ENCODE measurements around the gene ARHGAP26. TPM values are rescaled to one million over a fixed set of nuclear protein-coding genes. Genes with fewer than 3 reads are reported as not detected.

Gene ARHGAP26
- total and polyA plus RNA-seq, 5 donors from 2014 or later: 2.8 to 40.5 (median 5.4) TPM

DNA sequence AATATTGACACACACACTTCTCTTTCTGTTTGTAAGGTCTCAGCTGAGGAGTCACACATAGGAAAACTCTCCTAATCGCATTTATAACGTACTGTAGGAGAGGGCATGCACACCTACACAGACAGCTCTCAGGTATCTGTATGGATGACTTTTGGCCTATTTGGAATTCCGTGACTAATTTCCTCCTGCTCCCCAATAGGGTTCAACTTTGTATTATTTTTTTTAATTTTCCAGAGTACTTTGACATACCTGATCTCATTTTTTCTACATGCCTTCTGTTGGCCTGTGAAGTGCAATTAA lies 195.9 kb downstream of the ARHGAP26 start:
- Histone ChIP-seq H3K27ac (ENCODE audit: insufficient read depth, low read length, poor library complexity, severe bottlenecking) (no peak overlapping the region), H3K4me3 (ENCODE audit: low read depth, low read length) (no peak overlapping the region), H3K27me3 (ENCODE audit: control insufficient read depth, insufficient read depth, low read length) (no peaks in the 10 kb centered on the region), H3K4me1 (ENCODE audit: control insufficient read depth, insufficient read depth, low read length, poor library complexity, severe bottlenecking) (no peaks in the 10 kb centered on the region), H3K9me3 (ENCODE audit: control insufficient read depth in 2 of 2, low read length in 2 of 2) (no peaks in the 10 kb centered on the region), H3K36me3 (ENCODE audit: control insufficient read depth, insufficient read depth, low read length) (no peaks in the 10 kb centered on the region)
- Mint-ChIP-seq H3K9me3 (peaks cover 0 to 2% (median 0%) of the 10 kb centered on the region in 7 donors), H3K4me3 (no peak overlapping the region), H3K4me1 (peaks cover 0 to 9% (median 5%) of the 10 kb centered on the region in 4 donors), H3K27me3 (no peaks in the 10 kb centered on the region), H3K27ac (no peak overlapping the region), H3K36me3 (peaks cover 6% of the 10 kb centered on the region)
- ATAC-seq (ENCODE audit: low read depth in 2 of 2) (no peak), DNase-seq (no peak)

GRCh38 chr5:142969186-142969585 lies 199.0 kb downstream of the ARHGAP26 start:
- Mint-ChIP-seq H3K27ac (no peak overlapping the region), H3K4me3 (no peak overlapping the region), H3K4me1 (peaks cover 0 to 6% (median 5%) of the 10 kb centered on the region in 4 donors), H3K36me3 (no peaks in the 10 kb centered on the region), H3K9me3 (no peaks in the 10 kb centered on the region), H3K27me3 (no peaks in the 10 kb centered on the region)
- Histone ChIP-seq H3K9me3 (ENCODE audit: control insufficient read depth in 2 of 2, low read length in 2 of 2) (no peaks in the 10 kb centered on the region), H3K36me3 (ENCODE audit: control insufficient read depth, insufficient read depth, low read length) (no peaks in the 10 kb centered on the region), H3K4me1 (ENCODE audit: control insufficient read depth, insufficient read depth, low read length, poor library complexity, severe bottlenecking) (no peaks in the 10 kb centered on the region), H3K27me3 (ENCODE audit: control insufficient read depth, insufficient read depth, low read length) (no peaks in the 10 kb centered on the region), H3K4me3 (ENCODE audit: low read depth, low read length) (no peak overlapping the region), H3K27ac (ENCODE audit: insufficient read depth, low read length, poor library complexity, severe bottlenecking) (no peak overlapping the region)
- no peak for DNase-seq
- ATAC-seq (ENCODE audit: low read depth in 2 of 2): no peak

DNA sequence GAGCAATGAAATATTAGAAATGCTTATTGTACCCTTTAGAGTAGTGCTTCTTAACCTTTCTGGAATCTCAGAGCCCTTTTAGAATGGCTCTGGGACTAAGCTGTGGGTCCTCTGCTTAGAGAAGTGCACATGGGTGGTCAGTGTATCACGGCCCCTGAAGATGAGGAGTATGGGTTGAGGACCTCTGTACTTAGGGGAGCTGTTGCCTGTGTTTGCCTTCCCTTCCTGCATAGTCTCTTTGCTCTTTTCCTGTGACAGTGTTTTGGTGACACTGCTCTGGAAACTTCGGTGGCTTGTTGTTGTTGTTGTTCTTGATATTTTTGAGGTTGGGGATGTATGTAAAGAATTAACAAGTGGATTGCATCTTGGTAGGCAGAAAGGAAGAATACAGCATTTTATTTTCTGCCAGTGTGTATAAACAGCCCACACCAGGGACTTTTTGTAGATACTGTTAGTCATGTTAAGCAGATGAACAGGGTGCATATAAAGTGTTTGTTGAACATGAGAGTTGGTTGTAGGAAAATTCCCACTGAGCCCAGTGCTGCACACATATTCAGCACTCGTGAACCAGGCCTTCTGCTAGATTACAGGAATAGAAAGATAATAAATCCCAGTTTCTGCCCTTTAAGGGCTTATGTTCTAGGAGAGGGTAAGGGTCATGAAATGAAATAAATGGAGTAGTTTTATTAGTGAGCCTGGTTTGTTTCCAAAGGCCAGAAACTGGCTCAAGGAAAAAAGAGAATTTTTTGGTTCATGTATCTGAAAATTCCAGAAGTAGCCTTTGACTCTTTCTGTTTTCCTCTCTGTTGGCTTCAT lies 199.7 kb downstream of the ARHGAP26 start:
- no peaks in the 10 kb centered on the region for H3K4me1 ChIP-seq (ENCODE audit: control insufficient read depth, insufficient read depth, low read length, poor library complexity, severe bottlenecking)
- no peak overlapping the region for H3K27ac ChIP-seq (ENCODE audit: insufficient read depth, low read length, poor library complexity, severe bottlenecking)
- DNase-seq (no peak), ATAC-seq (ENCODE audit: low read depth in 2 of 2) (no peak)
- Mint-ChIP-seq H3K4me1 (peaks cover 0 to 3% (median 1%) of the 10 kb centered on the region in 4 donors), H3K27me3 (no peaks in the 10 kb centered on the region), H3K4me3 (no peak overlapping the region), H3K36me3 (no peaks in the 10 kb centered on the region), H3K9me3 (peaks cover 0 to 1% (median 0%) of the 10 kb centered on the region in 7 donors), H3K27ac (no peak overlapping the region)
- no peaks in the 10 kb centered on the region for H3K27me3 ChIP-seq (ENCODE audit: control insufficient read depth, insufficient read depth, low read length)
- H3K36me3 ChIP-seq (ENCODE audit: control insufficient read depth, insufficient read depth, low read length): no peaks in the 10 kb centered on the region
- H3K4me3 ChIP-seq (ENCODE audit: low read depth, low read length): no peak overlapping the region
- no peaks in the 10 kb centered on the region for H3K9me3 ChIP-seq (ENCODE audit: control insufficient read depth in 2 of 2, low read length in 2 of 2)

- Histone ChIP-seq H3K27ac (ENCODE audit: insufficient read depth, low read length, poor library complexity, severe bottlenecking) (no peak overlapping the region), H3K27me3 (ENCODE audit: control insufficient read depth, insufficient read depth, low read length) (no peaks in the 10 kb centered on the region), H3K4me1 (ENCODE audit: control insufficient read depth, insufficient read depth, low read length, poor library complexity, severe bottlenecking) (no peaks in the 10 kb centered on the region), H3K9me3 (ENCODE audit: control insufficient read depth in 2 of 2, low read length in 2 of 2) (no peaks in the 10 kb centered on the region), H3K4me3 (ENCODE audit: low read depth, low read length) (no peak overlapping the region), H3K36me3 (ENCODE audit: control insufficient read depth, insufficient read depth, low read length) (no peaks in the 10 kb centered on the region)
- Mint-ChIP-seq H3K36me3 (no peaks in the 10 kb centered on the region), H3K4me1 (peaks cover 0 to 5% (median under 1%) of the 10 kb centered on the region in 4 donors), H3K27ac (peak overlapping the region in 1 of 3 donors; percentile 6), H3K27me3 (no peaks in the 10 kb centered on the region), H3K4me3 (no peak overlapping the region), H3K9me3 (peaks cover 0 to 1% (median 0%) of the 10 kb centered on the region in 7 donors)
- ATAC-seq (ENCODE audit: low read depth in 2 of 2): no peak
- no peak for DNase-seq
These were observed 200.4 kb downstream of the ARHGAP26 start for GRCh38 chr5:142970440-142971030.

- ATAC-seq (ENCODE audit: low read depth in 2 of 2) (no peak), DNase-seq (no peak)
- Histone ChIP-seq H3K27ac (ENCODE audit: insufficient read depth, low read length, poor library complexity, severe bottlenecking) (no peak overlapping the region), H3K9me3 (ENCODE audit: control insufficient read depth in 2 of 2, low read length in 2 of 2) (no peaks in the 10 kb centered on the region), H3K27me3 (ENCODE audit: control insufficient read depth, insufficient read depth, low read length) (no peaks in the 10 kb centered on the region), H3K4me3 (ENCODE audit: low read depth, low read length) (no peak overlapping the region), H3K4me1 (ENCODE audit: control insufficient read depth, insufficient read depth, low read length, poor library complexity, severe bottlenecking) (no peaks in the 10 kb centered on the region), H3K36me3 (ENCODE audit: control insufficient read depth, insufficient read depth, low read length) (no peaks in the 10 kb centered on the region)
- no peak overlapping the region for H3K4me3 Mint-ChIP-seq
- H3K36me3 Mint-ChIP-seq: no peaks in the 10 kb centered on the region
- peaks cover 0 to 9% (median under 1%) of the 10 kb centered on the region in 4 donors for H3K4me1 Mint-ChIP-seq
- no peaks in the 10 kb centered on the region for H3K27me3 Mint-ChIP-seq
- no peak overlapping the region for H3K27ac Mint-ChIP-seq
- peaks cover 0 to 1% (median 0%) of the 10 kb centered on the region in 7 donors for H3K9me3 Mint-ChIP-seq
These were observed 201.3 kb downstream of the ARHGAP26 start for GRCh38 chr5:142971303-142972013.

DNA sequence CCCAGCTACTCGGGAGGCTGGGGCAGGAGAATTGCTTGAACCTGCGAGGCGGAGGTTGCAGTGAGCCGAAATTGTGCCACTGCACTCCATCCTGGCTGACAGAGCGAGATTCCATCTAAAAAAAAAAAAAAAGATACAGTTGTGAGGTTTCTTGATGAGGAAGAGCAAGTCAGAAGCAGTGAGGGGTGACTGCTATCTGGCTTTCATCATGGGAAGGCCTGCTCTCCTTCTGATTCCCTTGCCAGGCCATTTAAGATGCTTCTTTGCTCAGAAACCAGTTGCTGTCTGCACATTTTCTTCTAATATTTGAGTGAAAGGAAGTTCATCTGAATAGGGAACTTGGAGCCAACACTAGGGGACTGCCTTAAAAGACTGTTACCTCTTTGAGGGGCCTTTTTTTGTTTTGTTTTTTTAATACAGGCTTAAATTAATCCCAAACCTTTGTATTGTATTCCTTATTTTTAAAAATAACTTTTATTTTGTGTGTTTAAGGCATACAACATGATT lies 201.9 kb downstream of the ARHGAP26 start:
- no peak overlapping the region for H3K4me3 Mint-ChIP-seq

GRCh38 chr5:142973932-142974331 lies 203.8 kb downstream of the ARHGAP26 start:
- no peak overlapping the region for H3K4me3 ChIP-seq (ENCODE audit: low read depth, low read length)
- peak overlapping the region in 1 of 3 donors; percentile 60 for H3K27ac Mint-ChIP-seq

More for the DNA sequence above, 201.9 kb downstream of the ARHGAP26 start:
- peaks cover 0 to 9% (median under 1%) of the 10 kb centered on the region in 4 donors for H3K4me1 Mint-ChIP-seq
- DNase-seq (no peak), ATAC-seq (ENCODE audit: low read depth in 2 of 2) (no peak)
- H3K27ac ChIP-seq (ENCODE audit: insufficient read depth, low read length, poor library complexity, severe bottlenecking): no peak overlapping the region
- H3K27me3 ChIP-seq (ENCODE audit: control insufficient read depth, insufficient read depth, low read length): no peaks in the 10 kb centered on the region
- H3K27me3 Mint-ChIP-seq: no peaks in the 10 kb centered on the region
- no peak overlapping the region for H3K27ac Mint-ChIP-seq
- no peak overlapping the region for H3K4me3 ChIP-seq (ENCODE audit: low read depth, low read length)
- H3K9me3 Mint-ChIP-seq: peaks cover 0 to 1% (median 0%) of the 10 kb centered on the region in 7 donors
- H3K36me3 Mint-ChIP-seq: no peaks in the 10 kb centered on the region
- no peaks in the 10 kb centered on the region for H3K36me3 ChIP-seq (ENCODE audit: control insufficient read depth, insufficient read depth, low read length)
- no peaks in the 10 kb centered on the region for H3K9me3 ChIP-seq (ENCODE audit: control insufficient read depth in 2 of 2, low read length in 2 of 2)
- H3K4me1 ChIP-seq (ENCODE audit: control insufficient read depth, insufficient read depth, low read length, poor library complexity, severe bottlenecking): no peaks in the 10 kb centered on the region

More at GRCh38 chr5:142973932-142974331, 203.8 kb downstream of the ARHGAP26 start:
- Histone ChIP-seq H3K4me1 (ENCODE audit: control insufficient read depth, insufficient read depth, low read length, poor library complexity, severe bottlenecking) (no peaks in the 10 kb centered on the region), H3K27me3 (ENCODE audit: control insufficient read depth, insufficient read depth, low read length) (no peaks in the 10 kb centered on the region), H3K9me3 (ENCODE audit: control insufficient read depth in 2 of 2, low read length in 2 of 2) (no peaks in the 10 kb centered on the region), H3K27ac (ENCODE audit: insufficient read depth, low read length, poor library complexity, severe bottlenecking) (no peak overlapping the region), H3K36me3 (ENCODE audit: control insufficient read depth, insufficient read depth, low read length) (no peaks in the 10 kb centered on the region)
- Mint-ChIP-seq H3K4me1 (peaks cover 0 to 15% (median 6%) of the 10 kb centered on the region in 4 donors), H3K27me3 (no peaks in the 10 kb centered on the region), H3K9me3 (peaks cover 0 to 1% (median 0%) of the 10 kb centered on the region in 7 donors), H3K36me3 (no peaks in the 10 kb centered on the region), H3K4me3 (no peak overlapping the region)
- ATAC-seq (ENCODE audit: low read depth in 2 of 2): no peak
- no peak for DNase-seq
